HepG2 (cell line): ENCODE data around the gene TACC3. TPM values are rescaled to one million over a fixed set of nuclear protein-coding genes. Genes with fewer than 3 reads are reported as not detected.

Source experiments
- FLYWCH1 ChIP-seq: sonication (generic); formaldehyde crosslinking; IDR thresholded peaks from 2 replicates; pipeline ENCODE4 v1.8.1; 2023; ENCODE audit warnings: mild to moderate bottlenecking, missing genetic modification reagents
- GATA4 ChIP-seq: sonication (generic); IDR thresholded peaks from 2 replicates; pipeline ENCODE4 v1.6.1; 2016; ENCODE audit warnings: antibody characterized with exemption, low read depth, borderline replicate concordance
- KLF13 ChIP-seq: sonication (generic); formaldehyde crosslinking; IDR thresholded peaks from 2 replicates; pipeline ENCODE4 v1.4.0; 2020; ENCODE audit warnings: mild to moderate bottlenecking, missing genetic modification reagents
- MAZ ChIP-seq, 2 experiments: sonication (generic) in 1 of 2; formaldehyde crosslinking in 1 of 2; IDR thresholded peaks; 2 replicates each; pipeline versions ENCODE4 v1.5.0 to v1.6.1; 2012 to 2020; ENCODE audit warnings: low read depth in 2 of 2, mild to moderate bottlenecking in 2 of 2, borderline replicate concordance in 1 of 2, improper control_type of control experiment in 1 of 2, low read length in 1 of 2, missing genetic modification reagents in 1 of 2, moderate library complexity in 1 of 2
- NCOA2 ChIP-seq: sonication (generic); formaldehyde crosslinking; IDR thresholded peaks from 2 replicates; pipeline ENCODE4 v1.8.0; 2022; ENCODE audit warnings: inconsistent platforms
- SCMH1 ChIP-seq: sonication (generic); formaldehyde crosslinking; IDR thresholded peaks from 2 replicates; pipeline ENCODE4 v1.9.0; 2021; ENCODE audit warnings: missing genetic modification reagents, mild to moderate bottlenecking, borderline replicate concordance
- SP2 ChIP-seq: sonication (generic); formaldehyde crosslinking; IDR thresholded peaks from 2 replicates; pipeline ENCODE4 v1.5.1; 2020; ENCODE audit warnings: mild to moderate bottlenecking, missing genetic modification reagents
- ZBTB2 ChIP-seq: sonication (generic); formaldehyde crosslinking; IDR thresholded peaks from 2 replicates; pipeline ENCODE4 v1.8.0; 2022; ENCODE audit warnings: low read depth, missing genetic modification reagents
- ZNF232 ChIP-seq: sonication (generic); formaldehyde crosslinking; IDR thresholded peaks from 2 replicates; pipeline ENCODE4 v1.4.0; 2020; ENCODE audit warnings: missing genetic modification reagents, borderline replicate concordance
- ZNF354B ChIP-seq: sonication (generic); formaldehyde crosslinking; IDR thresholded peaks from 2 replicates; pipeline ENCODE4 v1.8.0; 2022; ENCODE audit warnings: mild to moderate bottlenecking, missing genetic modification reagents
- ZNF687 ChIP-seq: sonication (generic); formaldehyde crosslinking; IDR thresholded peaks from 2 replicates; pipeline ENCODE4 v1.5.1; 2020; ENCODE audit warnings: mild to moderate bottlenecking, missing genetic modification reagents, moderate library complexity
- ZNF782 ChIP-seq: sonication (generic); formaldehyde crosslinking; IDR thresholded peaks from 2 replicates; pipeline ENCODE4 v1.4.0; 2020; ENCODE audit warnings: missing genetic modification reagents, mild to moderate bottlenecking, borderline replicate concordance
- polyA plus RNA-seq, 8 experiments: library from polyadenylated mRNA; depleted of rRNA in 3 of 8; stranded (reverse) in 7 of 8; unstranded in 1 of 8; fragments of >200 nt; fragmentation: Illumina TruSeq in 4 of 8; extraction: Trizol in 4 of 8; gene quantifications; 2 replicates each; pipeline versions ENCODE4 v1.2.1 to v1.2.3, GENCODE V29; 2011 to 2016; ENCODE audit warnings: low read depth in 4 of 8, missing spikeins in 1 of 8, mixed read lengths in 1 of 8; ENCODE audit not compliant: insufficient read depth in 1 of 8
- total RNA-seq, 5 experiments: library from RNA; depleted of rRNA; stranded (reverse); fragments of >200 nt; fragmentation: Illumina TruSeq; extraction: Trizol; gene quantifications; 2 replicates each; pipeline ENCODE4 v1.2.3, GENCODE V29; 2016; ENCODE audit warnings: low read depth in 1 of 5
- TF ChIP-seq, protein P1 (sequence below): sonication (generic); formaldehyde crosslinking; IDR thresholded peaks from 2 replicates; pipeline ENCODE4 v1.4.0; 2020; ENCODE audit warnings: mild to moderate bottlenecking, missing genetic modification reagents
- TF ChIP-seq, protein P2 (sequence below): sonication (generic); formaldehyde crosslinking; IDR thresholded peaks from 2 replicates; pipeline ENCODE4 v1.5.1; 2020; ENCODE audit warnings: mild to moderate bottlenecking, missing genetic modification reagents

TACC3 gene
- total and polyA plus RNA-seq, 2 of the 13 experiments (the other 11 are each of a cell fraction or from before 2014, with no cell fraction given) = 20.3 to 21.2 TPM

DNA sequence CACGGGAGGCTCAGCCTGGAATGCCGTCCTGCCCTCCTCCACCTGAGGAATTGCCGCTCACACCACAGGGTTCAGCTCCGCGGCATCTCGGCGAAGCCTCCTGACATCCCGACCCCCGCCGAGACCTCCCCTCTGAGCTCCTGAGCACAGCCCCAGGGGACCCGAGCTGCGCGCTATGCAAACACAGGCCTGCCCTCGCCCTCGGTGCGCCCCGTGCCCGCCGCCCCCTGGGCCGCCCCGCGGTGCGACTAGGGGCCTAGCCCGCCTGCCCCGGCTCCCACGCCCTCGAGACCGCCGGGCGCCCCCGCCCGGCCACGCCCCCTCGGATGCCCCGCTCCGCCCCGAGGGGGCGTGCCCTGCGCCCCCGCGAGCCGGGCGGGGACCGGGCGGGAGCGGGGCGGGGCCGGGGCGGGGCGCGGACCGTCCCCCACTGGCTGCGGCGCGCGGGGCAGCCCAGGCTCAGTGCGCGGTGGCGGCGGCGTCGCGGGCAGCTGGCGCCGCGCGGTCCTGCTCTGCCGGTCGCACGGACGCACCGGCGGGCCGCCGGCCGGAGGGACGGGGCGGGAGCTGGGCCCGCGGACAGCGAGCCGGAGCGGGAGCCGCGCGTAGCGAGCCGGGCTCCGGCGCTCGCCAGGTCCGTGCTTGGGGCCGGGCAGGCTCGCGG lies 71.6 kb downstream of the TACC3 start, which contains the start of gene FGFR3 (continued):
- TF ChIP-seq ZNF232 (CRISPR knock-in tag) (no peak), ZNF354B (no peak), NCOA2 (CRISPR knock-in tag) (no peak), FLYWCH1 (no peak), KLF13 (CRISPR knock-in tag) (no peak), SP2 (CRISPR knock-in tag) (no peak), MAZ (IDR thresholded peaks at IDR 0.05; ENCODE audit: borderline replicate concordance, low read depth, low read length) (0 out of 2 replicates have a peak, but pooled peaks have one; percentile 15), MAZ (CRISPR knock-in tag; IDR thresholded peaks at IDR 0.05; ENCODE audit: low read depth) (no peak; the same call in 1 of the 2 replicates), ZNF687 (CRISPR knock-in tag) (peak; percentile 86), ZNF782 (CRISPR knock-in tag) (no peak), GATA4 (no peak), ZBTB2 (CRISPR knock-in tag) (peak; percentile 76), SCMH1 (CRISPR knock-in tag) (no peak)
- TF ChIP-seq, protein P1, sequence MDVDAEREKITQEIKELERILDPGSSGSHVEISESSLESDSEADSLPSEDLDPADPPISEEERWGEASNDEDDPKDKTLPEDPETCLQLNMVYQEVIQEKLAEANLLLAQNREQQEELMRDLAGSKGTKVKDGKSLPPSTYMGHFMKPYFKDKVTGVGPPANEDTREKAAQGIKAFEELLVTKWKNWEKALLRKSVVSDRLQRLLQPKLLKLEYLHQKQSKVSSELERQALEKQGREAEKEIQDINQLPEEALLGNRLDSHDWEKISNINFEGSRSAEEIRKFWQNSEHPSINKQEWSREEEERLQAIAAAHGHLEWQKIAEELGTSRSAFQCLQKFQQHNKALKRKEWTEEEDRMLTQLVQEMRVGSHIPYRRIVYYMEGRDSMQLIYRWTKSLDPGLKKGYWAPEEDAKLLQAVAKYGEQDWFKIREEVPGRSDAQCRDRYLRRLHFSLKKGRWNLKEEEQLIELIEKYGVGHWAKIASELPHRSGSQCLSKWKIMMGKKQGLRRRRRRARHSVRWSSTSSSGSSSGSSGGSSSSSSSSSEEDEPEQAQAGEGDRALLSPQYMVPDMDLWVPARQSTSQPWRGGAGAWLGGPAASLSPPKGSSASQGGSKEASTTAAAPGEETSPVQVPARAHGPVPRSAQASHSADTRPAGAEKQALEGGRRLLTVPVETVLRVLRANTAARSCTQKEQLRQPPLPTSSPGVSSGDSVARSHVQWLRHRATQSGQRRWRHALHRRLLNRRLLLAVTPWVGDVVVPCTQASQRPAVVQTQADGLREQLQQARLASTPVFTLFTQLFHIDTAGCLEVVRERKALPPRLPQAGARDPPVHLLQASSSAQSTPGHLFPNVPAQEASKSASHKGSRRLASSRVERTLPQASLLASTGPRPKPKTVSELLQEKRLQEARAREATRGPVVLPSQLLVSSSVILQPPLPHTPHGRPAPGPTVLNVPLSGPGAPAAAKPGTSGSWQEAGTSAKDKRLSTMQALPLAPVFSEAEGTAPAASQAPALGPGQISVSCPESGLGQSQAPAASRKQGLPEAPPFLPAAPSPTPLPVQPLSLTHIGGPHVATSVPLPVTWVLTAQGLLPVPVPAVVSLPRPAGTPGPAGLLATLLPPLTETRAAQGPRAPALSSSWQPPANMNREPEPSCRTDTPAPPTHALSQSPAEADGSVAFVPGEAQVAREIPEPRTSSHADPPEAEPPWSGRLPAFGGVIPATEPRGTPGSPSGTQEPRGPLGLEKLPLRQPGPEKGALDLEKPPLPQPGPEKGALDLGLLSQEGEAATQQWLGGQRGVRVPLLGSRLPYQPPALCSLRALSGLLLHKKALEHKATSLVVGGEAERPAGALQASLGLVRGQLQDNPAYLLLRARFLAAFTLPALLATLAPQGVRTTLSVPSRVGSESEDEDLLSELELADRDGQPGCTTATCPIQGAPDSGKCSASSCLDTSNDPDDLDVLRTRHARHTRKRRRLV (CRISPR knock-in tag) = no peak
- TF ChIP-seq, protein P2, sequence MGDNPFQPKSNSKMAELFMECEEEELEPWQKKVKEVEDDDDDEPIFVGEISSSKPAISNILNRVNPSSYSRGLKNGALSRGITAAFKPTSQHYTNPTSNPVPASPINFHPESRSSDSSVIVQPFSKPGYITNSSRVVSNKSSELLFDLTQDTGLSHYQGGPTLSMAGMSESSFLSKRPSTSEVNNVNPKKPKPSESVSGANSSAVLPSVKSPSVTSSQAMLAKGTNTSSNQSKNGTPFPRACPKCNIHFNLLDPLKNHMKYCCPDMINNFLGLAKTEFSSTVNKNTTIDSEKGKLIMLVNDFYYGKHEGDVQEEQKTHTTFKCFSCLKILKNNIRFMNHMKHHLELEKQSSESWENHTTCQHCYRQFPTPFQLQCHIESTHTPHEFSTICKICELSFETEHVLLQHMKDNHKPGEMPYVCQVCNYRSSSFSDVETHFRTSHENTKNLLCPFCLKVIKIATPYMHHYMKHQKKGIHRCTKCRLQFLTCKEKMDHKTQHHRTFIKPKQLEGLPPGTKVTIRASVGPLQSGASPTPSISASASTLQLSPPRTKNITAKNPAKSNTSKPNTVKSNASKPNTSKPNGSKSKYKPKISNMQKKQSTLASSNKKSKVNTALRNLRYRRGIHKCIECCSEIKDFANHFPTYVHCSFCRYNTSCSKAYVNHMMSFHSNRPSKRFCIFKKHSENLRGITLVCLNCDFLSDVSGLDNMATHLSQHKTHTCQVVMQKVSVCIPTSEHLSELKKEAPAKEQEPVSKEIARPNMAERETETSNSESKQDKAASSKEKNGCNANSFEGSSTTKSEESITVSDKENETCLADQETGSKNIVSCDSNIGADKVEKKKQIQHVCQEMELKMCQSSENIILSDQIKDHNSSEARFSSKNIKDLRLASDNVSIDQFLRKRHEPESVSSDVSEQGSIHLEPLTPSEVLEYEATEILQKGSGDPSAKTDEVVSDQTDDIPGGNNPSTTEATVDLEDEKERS = no peak
